GM23338 (cell line): ENCODE results near the gene FOXP2.

Experiments used
- CREB1 ChIP-seq: fragments of 250-450 bp; sonication (Bioruptor Pico); IDR thresholded peaks from 2 replicates; pipeline ENCODE4 v1.5.0; 2020; ENCODE audit warnings: low read depth, mild to moderate bottlenecking, moderate library complexity
- CTCF ChIP-seq, 2 experiments: fragments of 200-600 bp in 1 of 2; sonication (generic) in 1 of 2; conservative IDR thresholded peaks; 2 replicates each; pipeline versions ENCODE4 v1.5.1 to v1.6.1; 2016 to 2017; ENCODE audit warnings: antibody characterized with exemption in 2 of 2, low read depth in 2 of 2, mild to moderate bottlenecking in 2 of 2, moderate library complexity in 1 of 2
- EZH2 ChIP-seq: fragments of 200-600 bp; sonication (generic); IDR thresholded peaks from one replicate; pipeline ENCODE4 v1.8.0; 2017; ENCODE audit warnings: antibody characterized with exemption, mild to moderate bottlenecking, low read depth; ENCODE audit not compliant: unreplicated experiment

DNA sequence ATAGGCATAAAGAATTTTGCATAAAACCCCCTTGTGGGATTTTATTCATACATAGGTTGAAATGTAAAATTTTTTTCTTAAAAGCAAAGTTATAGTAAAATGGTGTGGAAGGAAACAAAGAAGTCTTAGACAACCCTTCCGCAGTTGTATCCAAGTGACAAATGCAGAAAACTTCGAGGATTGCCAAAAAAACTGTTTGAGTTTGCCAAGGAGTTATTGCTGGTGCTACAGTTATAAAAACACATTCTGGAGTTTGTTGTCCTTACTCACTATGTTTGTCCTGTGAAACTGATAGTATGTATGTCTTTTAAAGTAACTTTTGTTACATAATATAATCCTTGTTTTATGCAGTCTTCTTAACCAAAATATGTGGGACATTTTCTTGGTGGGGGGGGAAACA lies 120.3 kb downstream of the FOXP2 start:
- no peak for TF ChIP-seq EZH2
- TF ChIP-seq CTCF (conservative IDR thresholded peaks at IDR 0.05; ENCODE audit: low read depth in 2 of 2): no peak
- no peak for TF ChIP-seq CREB1 (CRISPR knock-in tag)
